OCI-LY1 (cell line): ENCODE data around the gene RBPMS2.

ENCODE experiments used
- CTCF ChIP-seq: fragments of 200-600 bp; sonication (generic), shearing (Covaris generic); IDR thresholded peaks from 2 replicates; pipeline ENCODE4 v1.5.1; 2017; ENCODE audit warnings: mild to moderate bottlenecking, antibody characterized with exemption, low read length, moderate library complexity, mixed read lengths
- EZH2 ChIP-seq: fragments of 200-600 bp; sonication (generic), shearing (Covaris generic); IDR thresholded peaks from 2 replicates; pipeline ENCODE4 v1.8.0; 2017; ENCODE audit warnings: borderline replicate concordance, mixed run types, mild to moderate bottlenecking, antibody characterized with exemption, low read length, moderate library complexity, mixed read lengths

- TF ChIP-seq CTCF: no peak
- no peak for TF ChIP-seq EZH2
Observed at GRCh38 chr15:64791401-64791800, 16.0 kb upstream of the RBPMS2 start.
